Activated CD4-positive, alpha-beta T cell treated with anti-CD3 and anti-CD28 coated beads, Interleukin-10, Interleukin-2, amounts not matched to agents 100 ng/mL and 50 ng/mL, durations not matched to agents 16 hours and 8 hours (primary cell): ENCODE results near the gene DEDD2.
"Not testable (repeated sequence)": the region's sequence is repeated elsewhere in the genome, so short reads cannot be mapped to it uniquely, and the experiment has no call there.

Source experiments
- DNase-seq: peaks from one replicate; pipeline ENCODE4 v3.0.0-alpha.2; 2020

The DEDD2 gene

GRCh38 chr19:42217520-42218437 is at the start of gene DEDD2:
DEDD2 (minus strand) TSS chr19:42217677; CDS start chr19:42217007, 670 bp downstream.
- peak; percentile 100 for DNase-seq

DNA sequence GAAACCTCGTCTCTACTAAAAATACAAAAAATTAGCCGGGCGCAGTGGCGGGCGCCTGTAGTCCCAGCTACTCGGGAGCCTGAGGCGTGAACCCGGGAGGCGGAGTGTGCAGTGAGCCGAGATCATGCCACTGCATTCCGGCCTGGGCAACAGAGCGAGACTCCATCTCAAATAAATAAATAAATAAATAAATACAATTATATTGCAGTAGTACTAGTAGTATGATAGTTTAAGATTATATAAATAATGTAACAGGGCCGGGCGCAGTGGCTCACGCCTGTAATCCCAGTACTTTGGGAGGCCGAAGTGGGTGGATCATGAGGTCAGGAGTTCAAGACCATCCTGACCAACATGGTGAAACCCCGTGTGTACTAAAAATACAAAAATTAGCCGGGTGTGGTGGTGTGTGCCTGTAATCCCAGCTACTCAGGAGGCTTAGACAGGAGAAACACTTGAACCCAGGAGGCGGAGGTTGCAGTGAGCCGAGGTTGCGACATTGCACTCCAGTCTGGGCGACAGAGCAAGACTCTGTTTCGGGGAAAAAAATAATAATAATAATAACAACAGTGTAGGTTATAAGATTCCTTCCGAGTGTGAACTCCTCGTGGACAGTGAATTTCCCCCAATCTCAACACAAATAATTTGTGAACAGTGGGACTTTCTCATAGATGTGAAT is 49.6 kb upstream of the DEDD2 start:
- DNase-seq: not testable (repeated sequence)

GRCh38 chr19:42266105-42266504 is 48.6 kb upstream of the DEDD2 start:
- DNase-seq: not testable (repeated sequence)

- no peak for DNase-seq
Measured at GRCh38 chr19:42261763-42262162, 44.3 kb upstream of the DEDD2 start.

DNA sequence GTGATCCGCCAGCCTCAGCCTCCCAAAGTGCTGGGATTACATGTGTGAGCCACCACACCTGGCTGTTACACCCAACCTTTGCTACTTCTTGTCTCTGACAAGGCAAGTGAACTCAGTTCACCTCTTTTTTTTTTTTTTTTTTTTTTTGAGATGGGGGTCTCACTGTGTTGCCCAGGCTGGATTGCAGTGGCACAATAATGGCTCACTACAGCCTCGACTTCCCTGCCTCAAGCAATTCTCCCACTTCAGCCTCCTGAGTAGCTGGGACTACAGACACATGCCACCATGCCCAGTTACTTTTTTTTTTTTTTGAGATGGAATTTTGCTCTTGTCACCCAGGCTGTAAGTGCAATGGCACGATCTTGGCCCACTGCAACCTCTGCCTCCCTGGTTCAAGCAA is 40.4 kb upstream of the DEDD2 start:
- not testable (repeated sequence) for DNase-seq

- DNase-seq: no peak
Measured at GRCh38 chr19:42255766-42256745, 38.6 kb upstream of the DEDD2 start.

DNA sequence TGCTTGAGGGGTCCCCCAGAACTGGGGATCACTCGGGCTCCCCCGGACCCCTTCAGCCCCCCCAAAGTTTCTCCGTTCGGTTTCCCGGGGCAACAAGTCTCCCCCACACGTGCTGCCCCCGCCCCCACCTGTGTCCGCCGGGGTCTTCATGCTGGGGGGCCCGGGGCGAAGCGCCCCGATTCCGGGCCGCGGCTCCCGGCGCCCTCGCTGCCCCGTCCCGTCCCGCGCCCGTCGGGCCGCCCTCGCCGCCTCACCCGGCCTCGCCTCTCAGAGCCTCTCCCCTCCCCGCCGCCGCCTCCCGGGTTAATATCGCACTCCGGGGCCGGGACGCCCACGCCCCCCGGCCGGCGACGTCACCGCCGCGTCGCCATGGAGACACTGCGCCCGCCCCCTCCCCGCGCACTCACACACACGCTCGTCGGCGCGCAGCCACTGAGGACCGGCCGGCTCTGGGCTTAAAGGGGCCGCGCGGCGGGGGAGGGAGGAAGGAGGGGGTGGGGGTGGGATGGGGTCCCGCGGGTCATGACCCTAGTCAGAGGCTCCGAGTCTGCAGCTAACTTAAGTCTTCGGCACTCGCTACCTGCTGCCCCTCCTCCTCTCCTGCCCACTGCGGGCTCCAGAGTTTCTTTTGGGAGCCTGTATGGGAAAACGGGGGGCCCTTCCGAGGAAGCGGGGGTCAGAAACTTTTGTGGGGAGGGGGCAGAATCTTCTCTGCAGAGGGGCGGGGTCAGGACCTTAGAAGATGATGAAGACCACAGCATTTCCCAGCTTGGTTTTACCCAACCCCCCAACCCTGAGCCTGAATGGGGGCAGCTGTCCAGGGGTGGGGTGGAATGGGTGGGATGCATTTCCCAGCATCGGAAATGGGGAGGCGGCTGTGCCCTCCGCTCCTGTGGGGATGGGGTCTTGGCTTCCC is 37.6 kb upstream of the DEDD2 start, which contains the start of gene ERF:
Gene ERF (minus strand): TSS at position 279 of the 916 bp plus-strand sequence. CDS start 129 bp downstream, at position 150.
- DNase-seq: peak; percentile 94

- peak; percentile 78 for DNase-seq
Measured at GRCh38 chr19:42254089-42254849, 36.8 kb upstream of the DEDD2 start.

GRCh38 chr19:42253245-42254088 is 36.0 kb upstream of the DEDD2 start:
- peak; percentile 73 for DNase-seq

GRCh38 chr19:42252365-42253244 is 35.1 kb upstream of the DEDD2 start:
- peak; percentile 30 for DNase-seq

DNA sequence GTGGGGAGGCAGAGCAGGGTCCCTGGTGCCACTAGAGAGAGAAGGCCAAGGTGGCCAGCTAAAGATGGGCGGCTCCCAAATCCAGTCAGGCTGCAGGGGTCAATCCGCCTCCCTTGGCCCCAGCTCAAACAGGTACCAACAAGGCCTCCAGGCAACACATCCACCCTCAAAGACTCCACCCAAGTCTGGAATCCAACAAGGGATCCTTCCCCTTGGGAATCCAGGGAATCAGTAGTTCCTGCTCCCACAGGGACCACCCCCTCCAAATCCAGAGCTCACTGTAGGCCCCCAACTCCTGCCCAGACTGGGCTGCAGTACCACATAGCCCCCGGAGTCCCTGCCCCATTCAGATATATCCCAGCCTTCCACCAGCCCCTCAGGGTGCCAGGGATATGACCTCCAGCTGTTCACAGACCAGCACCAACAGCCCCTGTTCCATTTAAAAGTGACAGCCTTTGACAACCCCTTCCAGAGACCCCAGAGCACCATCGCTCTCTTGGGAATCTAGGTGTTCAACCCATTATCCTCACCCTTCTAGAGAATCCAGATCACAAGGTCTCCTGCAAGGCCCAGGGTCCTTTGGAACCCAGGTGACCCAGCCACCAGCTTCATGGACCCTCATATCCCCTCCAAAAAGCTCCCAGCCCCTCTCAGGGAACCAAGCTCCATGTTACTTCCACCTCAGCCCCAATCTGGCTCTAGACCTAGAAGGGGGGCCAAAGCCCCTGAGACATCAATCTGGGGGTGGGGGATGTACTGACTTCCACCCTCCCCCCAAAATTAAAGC is 34.3 kb upstream of the DEDD2 start:
- DNase-seq: no peak

DNA sequence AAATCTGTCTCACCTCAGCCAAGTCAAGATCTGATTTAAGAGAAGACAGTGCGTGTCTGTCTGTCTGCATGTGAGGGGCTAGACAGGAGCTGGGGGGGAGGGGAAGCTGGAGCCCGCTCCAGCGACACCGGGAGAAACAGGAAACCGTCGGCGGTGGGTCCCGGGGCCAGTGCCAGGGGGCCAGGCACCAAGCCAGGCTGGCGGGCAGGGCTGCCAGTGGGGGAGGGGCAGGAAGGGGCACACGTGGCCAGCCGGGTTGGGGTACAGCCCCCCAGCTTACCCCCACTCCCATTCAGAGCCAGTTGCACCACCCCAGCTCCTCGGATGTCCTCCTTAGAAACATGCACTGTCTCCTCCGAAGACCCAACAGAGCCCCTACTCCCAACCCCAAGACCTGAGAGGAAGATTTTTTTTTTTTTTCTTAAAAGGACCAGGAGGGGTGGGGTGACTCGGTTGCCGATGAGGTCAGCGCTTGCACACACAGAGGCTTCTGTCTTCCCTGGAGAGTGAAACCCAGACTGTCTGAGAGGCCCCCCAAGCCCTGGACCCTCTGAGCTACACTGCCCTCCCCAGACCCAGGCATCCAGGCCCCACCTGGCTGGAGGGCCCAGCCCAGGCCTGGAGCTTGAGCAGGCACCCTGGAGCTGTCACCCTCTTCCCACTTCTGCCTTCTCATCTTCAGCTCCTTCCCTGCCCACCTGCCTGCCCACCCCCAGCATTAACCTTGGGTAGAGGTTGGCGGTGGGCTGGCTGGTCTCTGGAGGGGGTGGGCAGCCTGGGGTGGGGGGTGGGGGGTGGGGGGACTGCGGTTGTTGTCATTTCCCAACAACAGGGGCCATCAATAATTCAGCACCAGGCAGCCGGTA is 33.4 kb upstream of the DEDD2 start:
- no peak for DNase-seq

- DNase-seq: no peak
Measured at GRCh38 chr19:42250183-42250665, 32.7 kb upstream of the DEDD2 start.

DNA sequence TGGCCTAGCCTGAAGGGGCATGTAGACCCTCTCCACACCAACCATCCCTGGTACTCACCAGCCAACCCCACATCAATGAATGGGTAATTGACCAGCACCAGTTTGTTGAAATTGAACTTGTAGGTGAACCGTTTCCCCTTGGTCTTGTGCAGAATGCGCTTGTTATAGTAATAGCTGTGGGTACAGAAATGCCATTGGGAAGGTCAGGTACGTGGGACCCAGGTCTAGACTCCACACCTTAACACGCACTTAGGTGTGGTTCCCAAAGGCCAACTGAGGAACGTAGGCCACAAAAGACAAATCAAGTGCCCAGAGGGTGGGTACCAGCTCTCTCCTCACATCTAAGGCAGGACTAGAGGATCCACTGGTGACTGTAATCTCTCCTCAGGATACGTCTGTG is 32.3 kb upstream of the DEDD2 start:
- DNase-seq: no peak

DNA sequence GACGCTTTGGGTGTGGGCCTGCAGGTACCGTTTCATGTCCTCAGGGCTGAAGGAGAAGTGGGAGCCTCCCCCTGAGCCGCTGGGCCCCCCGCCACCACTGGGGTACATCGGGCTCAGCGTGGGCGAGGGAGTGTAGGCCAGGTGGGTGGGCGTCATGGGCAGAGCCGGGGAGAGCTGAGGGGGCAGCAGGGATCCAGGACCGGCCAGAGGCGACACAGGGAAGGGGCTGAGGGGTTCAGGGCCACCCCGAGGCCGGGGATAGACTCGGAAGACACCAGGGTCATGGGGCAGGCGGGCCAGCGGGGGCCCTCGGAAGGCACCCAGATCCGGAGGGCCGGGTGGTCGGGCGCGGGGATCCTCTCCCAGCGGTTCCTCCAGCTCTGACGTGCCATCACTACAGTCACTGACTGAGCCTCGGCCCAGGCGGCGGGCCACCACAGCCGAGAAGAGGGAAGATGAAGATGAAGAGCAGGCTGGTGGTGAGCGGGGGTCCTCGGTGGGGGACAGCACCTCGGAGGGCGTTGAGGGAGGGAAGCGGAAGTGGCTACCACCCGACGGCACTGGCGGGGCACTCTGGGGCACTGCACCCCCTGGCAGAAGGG is 31.8 kb upstream of the DEDD2 start:
- DNase-seq: no peak
